HUES48 (cell line): Measurements from ENCODE around the gene SCAMP3.

Source experiments
- H3K27ac ChIP-seq: one replicate; pipeline ENCODE4 v1.7.0; 2013; ENCODE audit warnings: low read depth, low read length, inconsistent platforms
- H3K27me3 ChIP-seq: 2 replicates; pipeline ENCODE4 v1.6.1; 2013; ENCODE audit warnings: mild to moderate bottlenecking, low read length; ENCODE audit not compliant: control insufficient read depth, insufficient read depth
- H3K36me3 ChIP-seq: 2 replicates; pipeline ENCODE4 v1.6.1; 2013; ENCODE audit warnings: low read length; ENCODE audit not compliant: control insufficient read depth, insufficient read depth
- H3K4me1 ChIP-seq: 2 replicates; pipeline ENCODE4 v1.6.1; 2013; ENCODE audit warnings: mild to moderate bottlenecking, low read length; ENCODE audit not compliant: control insufficient read depth, insufficient read depth
- H3K4me3 ChIP-seq: 2 replicates; pipeline ENCODE4 v1.5.1; 2013; ENCODE audit warnings: mild to moderate bottlenecking, low read depth, low read length
- H3K9ac ChIP-seq: 2 replicates; pipeline ENCODE4 v1.6.1; 2013; ENCODE audit warnings: mild to moderate bottlenecking, low read depth, low read length, moderate library complexity
- H3K9me3 ChIP-seq: 2 replicates; pipeline ENCODE4 v1.6.1; 2013; ENCODE audit warnings: low read length; ENCODE audit not compliant: control insufficient read depth, insufficient read depth

The SCAMP3 gene

DNA sequence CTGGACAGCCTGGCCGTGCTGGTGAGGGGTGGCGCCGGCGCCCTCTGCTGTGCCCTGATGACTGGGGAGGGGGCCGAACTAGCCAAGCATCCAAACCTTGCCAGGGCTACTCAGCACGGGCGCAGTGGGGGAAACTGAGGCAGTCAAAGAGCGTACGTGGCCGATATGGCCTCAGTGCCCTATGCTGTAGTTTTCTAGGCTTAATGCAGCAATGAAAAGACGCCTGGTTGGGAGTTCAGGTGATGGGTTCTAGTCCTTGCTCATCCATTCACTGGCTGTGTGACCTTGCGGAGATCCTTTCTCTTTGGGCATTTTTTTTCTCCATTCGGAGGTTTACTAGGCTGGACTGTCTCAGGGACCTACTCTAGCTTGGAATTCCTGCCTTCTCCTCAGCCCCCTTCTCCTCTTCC, 52.8 kb downstream of the SCAMP3 start:
- H3K27me3 ChIP-seq, result no peaks in the 10 kb centered on the region
- no peaks in the 10 kb centered on the region for H3K9me3 ChIP-seq
- H3K27ac ChIP-seq, result peak overlapping the region; percentile 98
- peaks cover 19% of the 10 kb centered on the region for H3K4me1 ChIP-seq
- peak overlapping the region; percentile 92 for H3K4me3 ChIP-seq
- H3K9ac ChIP-seq, result peak overlapping the region; percentile 90
- H3K36me3 ChIP-seq, result peaks cover 20% of the 10 kb centered on the region

DNA sequence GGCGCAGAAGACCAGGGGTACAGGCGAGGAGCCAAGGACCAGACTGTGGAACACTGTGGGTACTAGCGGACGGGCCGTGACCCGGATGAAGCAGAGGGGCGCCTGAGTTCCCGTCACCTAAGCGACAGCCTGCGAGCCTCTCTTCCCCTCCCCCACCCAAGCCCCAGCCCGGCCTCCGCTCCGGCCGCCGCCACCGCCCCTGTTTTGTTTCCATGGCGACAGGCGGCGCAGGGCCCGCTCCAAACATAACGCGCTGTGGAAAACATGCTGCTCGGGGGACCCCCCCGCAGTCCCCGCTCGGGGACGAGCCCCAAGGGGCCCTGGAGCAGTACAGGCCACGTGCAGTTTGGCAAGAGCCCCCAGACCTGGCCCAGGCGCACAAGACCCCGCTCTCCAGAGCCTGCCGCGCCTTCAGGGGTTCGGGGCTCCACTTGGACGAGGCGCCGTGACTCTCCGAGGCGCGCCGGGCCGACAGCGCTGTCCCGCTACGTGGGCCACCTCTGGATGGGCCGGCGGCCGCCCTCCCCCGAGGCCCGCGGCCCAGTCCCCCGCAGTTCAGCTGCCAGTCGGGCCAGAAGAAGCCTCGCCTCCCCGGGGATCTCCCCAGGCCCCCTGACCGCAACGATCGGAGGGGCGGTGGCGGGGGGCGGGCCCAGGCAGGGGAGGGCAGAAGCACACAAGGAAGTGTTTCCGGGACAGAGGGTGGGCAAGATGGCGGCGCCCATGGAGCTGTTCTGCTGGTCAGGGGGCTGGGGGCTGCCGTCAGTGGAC, 53.4 kb downstream of the SCAMP3 start, which contains the start of gene MTX1:
TSS of gene MTX1 (plus strand) at position 155 of the 771 bp plus-strand sequence. CDS start at position 265, 110 bp downstream.
- Histone ChIP-seq H3K36me3 (peaks cover 23% of the 10 kb centered on the region), H3K4me3 (peak within 1 kb of the TSS; percentile 92), H3K27me3 (no peaks in the 10 kb centered on the region), H3K27ac (peak within 1 kb of the TSS; percentile 98), H3K9me3 (no peaks in the 10 kb centered on the region), H3K4me1 (peaks cover 19% of the 10 kb centered on the region), H3K9ac (peak within 1 kb of the TSS; percentile 90)

DNA sequence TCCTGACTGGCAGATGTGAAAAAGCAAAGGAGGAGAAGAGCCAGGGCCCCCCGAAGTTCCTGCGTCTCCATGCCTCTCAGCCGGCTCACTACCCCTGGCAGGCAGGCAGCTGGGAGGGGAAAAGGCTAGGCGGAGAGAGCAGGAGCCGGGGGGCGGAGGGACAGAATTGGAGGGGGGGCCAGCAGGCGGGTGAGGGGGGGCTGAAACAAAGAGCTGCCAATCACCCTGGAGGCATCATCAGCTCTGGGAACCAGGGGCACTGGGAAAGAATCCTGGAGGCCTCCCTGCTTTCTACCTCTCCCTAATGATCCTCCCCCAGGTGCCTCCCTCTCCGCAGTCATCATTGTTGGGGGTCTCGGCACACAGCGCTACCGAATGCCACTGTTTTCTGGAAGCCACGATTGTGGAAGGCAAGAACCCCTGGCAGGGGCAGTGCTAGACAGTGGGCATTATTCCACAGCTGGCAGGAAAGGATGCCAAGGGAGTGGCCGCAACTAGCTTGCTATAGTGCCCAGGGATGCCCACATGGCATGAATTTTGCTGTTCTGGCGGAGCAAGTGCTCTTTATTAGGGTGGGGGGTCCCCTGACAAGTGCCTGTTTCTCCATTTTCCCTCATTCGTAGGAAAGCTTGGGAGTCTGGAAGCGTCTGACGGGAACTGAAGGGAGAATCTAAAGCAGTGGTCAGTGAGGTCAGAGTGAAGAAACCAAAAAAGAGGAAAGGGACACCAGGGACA, 54.2 kb downstream of the SCAMP3 start, which contains the start of gene THBS3:
TSS of gene THBS3 (minus strand) at position 92 of the 735 bp plus-strand sequence. CDS start at position 71, 21 bp downstream.
- H3K9ac ChIP-seq, result peak within 1 kb of the TSS; percentile 87
- H3K27me3 ChIP-seq, result no peaks in the 10 kb centered on the region
- H3K9me3 ChIP-seq, result no peaks in the 10 kb centered on the region
- H3K4me3 ChIP-seq, result peak within 1 kb of the TSS; percentile 92
- H3K27ac ChIP-seq, result peak within 1 kb of the TSS; percentile 98
- peaks cover 19% of the 10 kb centered on the region for H3K4me1 ChIP-seq
- peaks cover 25% of the 10 kb centered on the region for H3K36me3 ChIP-seq

DNA sequence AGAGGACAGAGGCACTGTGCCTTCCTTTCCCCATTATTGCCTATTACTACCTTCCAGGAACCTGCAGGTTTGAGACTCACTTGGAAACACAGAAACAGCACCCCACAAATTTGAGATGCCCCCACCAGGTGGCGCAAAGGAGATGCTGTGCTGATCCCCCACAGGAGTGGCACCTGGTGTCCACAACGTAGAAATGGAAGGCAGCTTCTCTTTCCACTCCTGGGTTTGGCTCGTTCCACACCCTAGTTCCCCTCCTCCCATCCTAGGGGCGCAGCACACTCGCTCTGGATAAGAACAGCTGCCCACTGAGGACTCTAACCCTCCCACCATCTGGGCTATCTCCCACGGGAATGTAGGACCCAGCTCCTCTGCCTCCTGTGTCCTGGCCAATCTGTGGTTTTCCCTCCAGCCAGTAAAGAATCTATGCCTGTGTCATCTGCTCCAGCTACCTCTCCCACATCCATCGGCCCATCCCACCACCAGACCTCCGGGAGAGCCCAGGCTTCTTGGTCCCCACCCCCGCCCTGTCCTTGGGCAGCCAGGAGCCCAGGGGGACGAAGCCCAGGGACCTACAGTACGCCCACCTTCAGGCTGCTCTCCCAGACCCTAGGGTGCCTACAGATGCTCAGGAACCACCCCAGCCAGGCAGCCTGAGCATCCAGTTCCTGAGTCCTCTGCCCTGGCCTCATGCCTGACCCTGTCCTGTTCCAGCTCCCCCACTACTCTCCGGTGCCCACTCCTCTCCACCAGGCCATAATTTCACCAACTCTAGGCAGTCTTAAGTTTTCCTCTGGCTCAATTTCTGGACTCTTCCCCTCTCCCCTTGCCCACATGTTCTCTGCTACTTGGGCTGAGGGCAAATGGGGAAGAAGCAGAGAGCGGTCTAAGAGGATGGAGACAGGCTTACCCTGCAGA, 55.0 kb downstream of the SCAMP3 start:
- H3K9me3 ChIP-seq, result no peaks in the 10 kb centered on the region
- H3K9ac ChIP-seq, result peak overlapping the region; percentile 35
- H3K4me1 ChIP-seq, result peaks cover 19% of the 10 kb centered on the region
- H3K4me3 ChIP-seq, result peak overlapping the region; percentile 92
- H3K27me3 ChIP-seq, result no peaks in the 10 kb centered on the region
- H3K36me3 ChIP-seq, result peaks cover 31% of the 10 kb centered on the region
- H3K27ac ChIP-seq, result peak overlapping the region; percentile 98
